Adrenal gland (tissue), 5 donors: ENCODE results near the gene CALHM3.

ENCODE experiments used
- CTCF ChIP-seq, 6 experiments: fragments of 450-650 bp in 4 of 6; fragments of 200-600 bp in 2 of 6; sonication (generic) in 1 of 6; IDR thresholded peaks; 1 replicate in 5 of 6; 2 replicates in 1 of 6; pipeline versions ENCODE4 v1.5.1 to v1.8.0; 2016 to 2021; ENCODE audit warnings: antibody characterized with exemption in 6 of 6, mild to moderate bottlenecking in 2 of 6, moderate library complexity in 1 of 6
- POLR2A ChIP-seq, 2 donors: fragments of 450-650 bp; IDR thresholded peaks; one replicate each; pipeline ENCODE4 v1.6.1; 2017; ENCODE audit warnings: antibody characterized with exemption in 2 of 2, mild to moderate bottlenecking in 2 of 2, moderate library complexity in 1 of 2
- donor health status: DM: no; HTN: no; CAD: no.

- TF ChIP-seq CTCF (IDR thresholded peaks at IDR 0.05) (no peak), POLR2A (IDR thresholded peaks at IDR 0.05) (no peak)
These were observed 25.2 kb upstream of the CALHM3 start for GRCh38 chr10:103504181-103504783.
